T-helper 1 cell treated with Interleukin-12 subunit alpha and Interleukin-12 subunit beta and Interleukin-4 antibody, amounts not matched to agents 30 ng/mL and 1 ng/mL, for 36 hours (primary cell): ENCODE measurements around the gene SHF. TPM values are rescaled to one million over a fixed set of nuclear protein-coding genes. Genes with fewer than 3 reads are reported as not detected.
"Not testable (repeated sequence)": the region's sequence is repeated elsewhere in the genome, so short reads cannot be mapped to it uniquely, and the experiment has no call there.

ENCODE experiments used
- intact Hi-C: fragments of 100-400 bp; cut with micrococcal nuclease; formaldehyde crosslinking; loops from one replicate; pipeline ENCODE4 v1.15.1; 2024
- total RNA-seq: library from RNA; stranded (reverse); gene quantifications from 2 replicates; pipeline ENCODE4 v1.2.3, GENCODE V29; 2022

The SHF gene, protein sequence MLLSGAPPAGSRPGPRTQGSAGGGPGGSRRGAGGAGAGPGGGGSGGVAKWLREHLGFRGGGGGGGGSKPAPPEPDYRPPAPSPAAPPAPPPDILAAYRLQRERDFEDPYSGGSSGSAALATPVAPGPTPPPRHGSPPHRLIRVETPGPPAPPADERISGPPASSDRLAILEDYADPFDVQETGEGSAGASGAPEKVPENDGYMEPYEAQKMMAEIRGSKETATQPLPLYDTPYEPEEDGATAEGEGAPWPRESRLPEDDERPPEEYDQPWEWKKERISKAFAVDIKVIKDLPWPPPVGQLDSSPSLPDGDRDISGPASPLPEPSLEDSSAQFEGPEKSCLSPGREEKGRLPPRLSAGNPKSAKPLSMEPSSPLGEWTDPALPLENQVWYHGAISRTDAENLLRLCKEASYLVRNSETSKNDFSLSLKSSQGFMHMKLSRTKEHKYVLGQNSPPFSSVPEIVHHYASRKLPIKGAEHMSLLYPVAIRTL
- total RNA-seq: 2.2 and 2.8 TPM in 2 replicates

DNA sequence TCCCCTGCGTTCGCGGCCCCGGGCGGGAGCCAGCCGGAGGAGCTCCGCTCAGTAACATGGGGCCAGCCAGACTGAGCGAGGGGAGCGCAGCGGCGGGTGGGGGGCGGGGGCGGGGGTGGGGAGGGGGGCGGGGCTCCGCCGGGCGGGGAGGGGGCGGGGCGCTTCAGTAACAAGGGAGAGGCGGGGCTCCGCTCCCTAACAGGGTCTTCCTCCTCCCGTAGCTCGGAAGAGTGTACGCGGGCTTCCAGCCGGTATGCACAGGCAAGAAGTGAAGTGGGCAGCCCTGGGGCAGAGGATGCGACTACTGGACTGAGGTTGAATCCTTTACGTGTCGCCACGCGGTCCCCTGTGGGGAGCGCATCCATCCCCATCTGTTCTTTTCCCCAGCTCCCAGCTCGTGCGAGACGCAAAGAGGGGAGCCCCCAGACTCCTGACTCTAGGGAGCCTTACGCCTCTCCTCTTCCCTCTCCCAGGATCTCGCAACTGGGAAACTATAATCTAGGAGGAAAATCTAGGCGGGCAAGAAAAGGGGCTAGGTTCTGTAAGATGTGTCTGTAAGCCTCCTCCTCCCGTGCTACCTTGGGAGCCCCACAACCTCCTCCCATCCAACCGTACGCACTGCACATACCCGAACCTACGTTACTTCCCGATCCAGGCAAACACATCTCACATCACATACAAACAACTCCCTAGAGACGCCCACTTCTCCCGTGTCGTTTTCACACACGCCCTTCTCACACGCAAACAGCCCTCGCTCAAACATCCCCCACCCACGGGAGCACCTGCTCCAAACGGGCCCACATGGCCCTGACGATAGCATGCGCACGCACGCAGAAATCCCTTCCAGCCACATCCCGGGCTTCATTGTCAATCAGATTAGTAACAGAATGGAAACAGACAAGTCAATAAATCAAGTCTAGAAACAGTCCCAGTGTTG lies at the start of gene SHF:
Gene SHF (minus strand): TSS at position 73 of the 937 bp plus-strand sequence. CDS start 15 bp downstream, at position 58.
- intact Hi-C loops: loop anchor here (1.0 kb wide), 2 partner anchors 10 to 21 kb away; no protein-coding TSS in a partner anchor

DNA sequence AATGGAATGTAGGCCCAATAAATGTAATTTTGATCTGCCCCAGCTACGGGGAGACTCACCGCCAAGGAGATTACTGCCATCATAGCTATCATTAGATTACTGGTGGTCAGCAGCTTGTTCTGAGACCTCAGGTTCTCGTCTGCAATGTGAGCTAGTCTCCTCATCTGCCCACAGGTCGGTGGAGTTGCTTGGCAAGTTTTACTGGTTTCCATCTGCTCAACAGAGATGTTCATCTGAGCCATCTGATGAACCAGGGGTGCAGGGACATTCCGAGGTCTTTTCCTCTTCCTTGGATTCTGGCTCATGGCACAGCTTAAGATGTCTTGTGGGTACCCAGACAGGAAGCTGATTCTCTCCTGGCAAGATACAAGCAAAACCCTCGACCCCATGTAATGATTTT lies 49.0 kb upstream of the SHF start:
- intact Hi-C loops: not testable (repeated sequence)

DNA sequence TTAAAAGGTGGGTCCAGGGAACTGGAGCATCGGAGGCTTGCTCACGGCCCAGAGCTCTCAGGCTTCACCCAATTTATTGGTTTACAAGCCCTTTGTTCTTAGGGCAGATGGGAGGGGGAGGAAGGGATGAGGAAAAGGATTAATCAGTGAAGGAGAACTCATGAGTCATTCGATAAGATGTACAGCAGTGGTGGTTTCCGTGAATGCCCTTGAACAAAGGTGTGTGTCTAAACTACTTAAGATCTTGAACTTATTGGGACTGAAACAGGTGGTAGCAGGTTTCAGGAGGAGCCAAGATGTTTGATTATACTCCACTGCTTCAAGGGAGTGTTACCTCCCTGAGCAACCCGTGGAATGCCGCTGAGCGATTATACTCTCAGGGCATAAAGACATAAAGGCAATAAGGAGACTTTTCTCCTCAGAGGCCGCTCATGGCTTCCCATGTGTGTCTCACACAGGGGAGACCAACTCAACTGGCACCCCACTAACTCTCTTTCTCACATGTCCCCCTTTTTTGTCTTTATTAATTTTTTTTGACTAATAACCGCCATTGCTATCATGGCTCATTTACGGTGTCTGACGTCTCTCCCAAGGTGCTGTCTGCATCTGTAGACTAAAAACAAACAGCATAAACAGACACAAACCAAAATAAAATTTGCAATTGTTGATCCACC lies 46.9 kb upstream of the SHF start:
- intact Hi-C loops: no loop called here

DNA sequence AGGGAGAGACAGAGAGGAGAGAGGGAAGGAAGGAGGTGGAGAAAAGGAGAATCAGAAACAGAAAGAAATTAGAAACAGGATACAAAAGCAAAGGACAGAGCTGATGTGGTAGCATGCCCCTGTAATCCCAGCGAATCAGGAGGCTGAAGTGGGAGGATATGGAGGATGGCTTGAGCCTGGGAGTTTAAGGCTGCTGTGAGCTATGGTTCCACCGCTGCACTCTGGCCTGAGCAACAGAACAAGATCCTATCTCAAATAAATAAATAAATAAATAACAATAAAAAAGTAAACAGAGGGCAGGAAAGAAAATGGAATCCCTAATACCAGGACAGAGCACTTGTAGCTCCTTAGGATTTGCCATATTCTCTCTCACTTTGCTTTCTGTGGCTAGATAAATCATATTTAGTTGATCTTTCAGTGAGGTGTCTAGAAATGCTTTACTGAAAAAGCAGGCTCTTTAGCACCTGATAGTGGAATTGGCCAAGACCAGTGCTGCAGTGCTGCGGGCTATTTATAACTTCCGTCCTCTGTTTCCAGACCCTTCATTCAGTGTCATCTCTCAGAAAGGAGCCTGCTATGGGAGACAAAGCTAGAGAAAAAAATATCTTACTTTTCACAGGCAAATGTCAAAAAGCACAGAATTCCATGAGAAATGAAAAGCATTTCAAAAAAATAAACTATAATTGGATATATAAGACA lies 44.2 kb upstream of the SHF start:
- intact Hi-C loops: no loop called here

DNA sequence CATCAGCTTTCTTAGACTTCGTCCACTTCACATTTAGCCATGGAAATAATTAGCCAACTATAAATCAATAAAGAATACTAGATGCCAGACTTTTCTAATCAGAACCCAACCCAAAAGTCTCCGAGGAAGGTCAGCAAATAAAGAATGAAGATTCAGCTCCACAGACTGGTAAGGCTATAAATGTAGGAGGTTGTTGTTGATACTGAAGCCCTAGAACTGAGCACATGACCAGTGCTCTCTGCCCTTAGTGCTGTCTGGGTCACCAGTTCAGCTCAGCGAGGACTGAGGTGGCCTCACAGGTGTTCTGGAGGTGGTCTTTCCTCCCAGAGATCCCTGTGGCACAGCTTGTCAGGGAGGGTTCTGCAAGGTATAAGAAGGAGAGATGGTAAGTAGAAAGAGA lies 43.4 kb upstream of the SHF start:
- intact Hi-C loops: no loop called here

DNA sequence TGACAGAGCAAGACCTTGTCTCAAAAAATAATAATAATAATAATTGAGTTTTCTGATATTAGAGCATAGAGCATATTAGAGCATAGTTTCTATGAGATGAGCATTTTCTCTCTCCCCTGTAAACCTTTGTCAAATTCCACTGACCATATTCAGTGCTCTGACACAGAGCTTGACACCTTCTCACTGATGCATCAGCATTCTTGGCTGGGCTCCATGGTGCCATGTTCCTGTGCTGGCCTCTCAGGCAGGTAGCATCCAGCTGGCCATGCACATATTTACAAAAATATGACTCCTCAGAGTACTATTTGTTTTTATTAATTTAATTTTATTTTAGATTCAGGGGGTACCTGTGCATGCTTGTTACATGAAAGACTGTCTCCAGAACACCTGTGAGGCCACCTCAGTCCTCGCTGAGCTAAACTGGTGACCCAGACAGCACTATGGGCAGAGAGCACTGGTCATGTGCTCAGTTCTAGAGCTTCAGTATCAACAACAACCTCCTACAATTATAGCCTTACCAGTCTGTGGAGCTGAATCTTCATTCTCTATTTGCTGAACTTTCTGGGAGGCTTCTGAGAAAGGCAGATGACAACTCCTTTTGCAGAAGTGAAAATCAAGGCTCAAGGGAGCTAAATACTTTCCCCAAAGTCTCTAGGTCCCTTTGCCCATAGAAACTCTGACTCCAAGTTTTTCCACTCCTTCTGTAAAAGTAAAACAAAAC lies 42.6 kb upstream of the SHF start:
- intact Hi-C loops: no loop called here

DNA sequence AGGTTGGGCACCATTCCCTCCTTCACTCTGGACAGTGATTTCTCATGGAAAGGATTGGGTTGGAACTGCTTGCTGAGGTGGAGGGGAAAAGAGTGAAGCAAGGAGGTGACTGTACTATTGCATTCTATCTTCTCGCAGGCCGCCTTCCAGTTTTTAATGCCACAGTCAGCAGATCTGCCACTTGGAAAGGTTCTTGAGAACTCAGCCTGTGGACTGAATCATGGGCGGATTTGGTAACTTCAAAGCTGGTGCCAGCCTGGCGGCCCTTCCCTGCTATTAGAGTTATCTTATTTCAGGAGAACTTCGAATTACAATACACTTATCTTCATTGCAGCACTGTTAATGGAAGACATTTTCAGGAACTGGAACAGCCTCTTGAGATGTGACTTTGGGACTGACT lies 41.2 kb upstream of the SHF start:
- intact Hi-C loops: no loop called here

DNA sequence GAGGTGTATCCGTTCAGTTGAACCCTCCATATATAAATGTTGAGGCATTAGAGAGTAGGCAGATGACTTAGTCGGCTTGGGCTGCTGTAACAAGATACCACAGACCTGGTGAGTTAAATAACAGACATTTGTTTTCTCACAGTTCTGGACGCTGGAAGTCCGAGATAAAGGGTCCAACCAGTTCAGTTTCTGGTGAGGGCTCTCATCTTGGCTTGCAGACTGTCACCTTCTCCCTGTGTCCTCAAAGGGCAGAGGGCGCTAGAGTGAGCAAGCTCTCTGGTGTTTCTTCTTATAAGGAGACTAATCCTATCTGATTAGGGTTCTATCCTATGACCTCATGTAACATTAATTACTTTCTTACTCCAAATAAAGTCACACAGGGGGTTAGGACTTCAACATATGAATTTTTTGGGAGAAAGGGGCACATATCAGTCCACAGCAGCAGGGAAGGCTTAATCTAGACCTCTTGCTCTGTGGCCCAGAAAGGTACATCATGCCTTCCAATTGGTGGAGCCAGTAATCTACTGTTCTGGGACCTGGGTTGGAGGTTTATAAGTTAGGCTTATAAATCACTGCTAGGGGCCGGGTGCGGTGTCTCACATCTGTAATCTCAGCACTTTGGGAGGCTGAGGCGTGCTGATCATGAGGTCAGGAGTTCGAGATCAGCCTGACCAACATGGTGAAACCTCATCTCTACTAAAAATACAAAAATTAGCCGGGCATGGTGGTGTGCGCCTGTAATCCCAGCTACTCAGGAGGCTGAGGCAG lies 37.9 kb upstream of the SHF start:
- intact Hi-C loops: no loop called here

DNA sequence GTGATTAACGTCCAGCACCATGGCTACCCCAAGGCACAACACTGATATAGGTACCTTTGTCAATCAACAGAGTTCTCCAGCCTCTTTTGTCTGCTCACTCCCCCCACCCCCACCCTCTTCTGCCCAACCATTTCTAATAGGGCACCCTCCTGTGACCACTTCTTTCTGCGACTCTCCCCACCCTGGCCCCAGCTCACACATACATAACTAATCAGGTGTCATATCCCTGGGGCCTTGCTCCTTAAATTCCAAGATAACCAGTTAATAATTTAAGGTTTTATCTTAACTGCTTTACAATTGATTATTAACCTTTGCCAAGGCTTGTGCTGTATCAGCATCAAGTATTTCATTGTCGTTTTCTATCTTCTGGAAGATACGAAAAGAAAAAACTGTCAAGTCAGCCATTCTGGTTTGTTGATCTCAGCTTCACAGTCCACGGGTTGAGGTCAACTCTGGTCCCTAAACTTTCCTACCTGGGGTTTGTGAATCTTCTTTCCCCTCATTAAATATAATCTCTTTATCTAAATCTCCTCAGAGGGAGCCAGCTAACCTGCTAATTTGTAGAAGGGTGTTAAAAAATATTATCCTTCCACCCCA lies 37.0 kb upstream of the SHF start:
- intact Hi-C loops: no loop called here

DNA sequence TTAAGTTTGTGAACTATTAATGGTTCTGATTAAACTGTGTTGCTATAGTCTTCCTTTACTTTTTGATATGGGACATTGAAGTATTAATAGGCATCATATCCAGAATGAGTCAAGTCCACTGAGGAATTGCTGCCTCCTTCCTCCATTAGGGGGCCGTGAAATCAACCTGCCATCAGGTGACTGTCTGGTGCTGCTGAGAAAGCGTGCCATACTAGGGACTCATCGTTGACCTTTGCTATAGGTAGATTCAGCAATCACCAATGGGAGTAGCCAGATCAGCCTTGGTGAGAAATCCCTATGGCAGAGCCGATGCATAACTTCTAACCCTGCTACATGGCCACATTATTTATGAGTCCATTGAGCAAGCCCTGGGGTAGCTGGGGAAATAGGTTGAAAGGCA lies 34.2 kb upstream of the SHF start:
- intact Hi-C loops: no loop called here

DNA sequence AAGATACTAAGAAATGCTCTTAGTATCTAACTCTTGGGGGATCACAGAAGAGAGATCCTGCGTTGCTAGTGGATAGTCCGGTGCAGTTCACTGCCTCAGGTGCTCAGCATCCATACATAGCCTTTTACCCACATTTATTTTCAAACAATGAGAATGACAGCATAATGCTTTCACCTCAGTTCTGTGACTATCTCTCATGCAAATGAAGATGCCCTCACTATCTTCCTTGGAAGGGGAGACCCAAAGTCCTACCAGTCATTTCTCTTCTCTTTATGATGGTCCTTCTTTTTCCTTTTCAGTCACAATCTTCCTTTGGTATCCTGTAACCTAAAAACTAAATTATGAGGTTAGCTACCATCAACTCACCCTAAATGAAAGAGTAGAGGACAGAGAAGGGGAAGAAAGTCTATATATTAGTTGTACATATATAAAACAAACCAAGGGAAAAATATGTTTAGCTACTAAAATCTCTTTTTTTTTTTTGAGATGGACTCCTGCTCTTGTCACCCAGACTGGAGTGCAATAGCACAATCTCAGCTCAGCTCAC lies 33.4 kb upstream of the SHF start:
- intact Hi-C loops: no loop called here

DNA sequence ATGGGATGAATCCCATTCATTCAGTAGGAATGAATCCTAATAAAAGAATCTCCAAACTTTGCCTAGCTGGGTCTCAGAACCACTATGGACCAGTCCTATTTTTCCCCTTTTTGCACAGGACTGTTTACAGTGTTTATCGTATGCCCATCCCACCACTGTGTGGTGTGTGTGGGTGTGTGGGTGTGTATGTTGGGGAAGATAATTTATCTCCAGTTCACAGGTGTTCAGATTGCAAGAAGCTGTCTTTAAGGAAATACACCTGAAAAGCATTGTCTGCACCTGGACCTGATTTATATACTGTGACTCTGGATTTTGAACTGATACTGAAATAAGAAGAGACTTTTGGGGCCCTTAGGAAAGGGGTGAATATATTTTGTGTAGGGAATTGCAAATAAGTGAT lies 24.7 kb upstream of the SHF start:
- intact Hi-C loops: no loop called here

DNA sequence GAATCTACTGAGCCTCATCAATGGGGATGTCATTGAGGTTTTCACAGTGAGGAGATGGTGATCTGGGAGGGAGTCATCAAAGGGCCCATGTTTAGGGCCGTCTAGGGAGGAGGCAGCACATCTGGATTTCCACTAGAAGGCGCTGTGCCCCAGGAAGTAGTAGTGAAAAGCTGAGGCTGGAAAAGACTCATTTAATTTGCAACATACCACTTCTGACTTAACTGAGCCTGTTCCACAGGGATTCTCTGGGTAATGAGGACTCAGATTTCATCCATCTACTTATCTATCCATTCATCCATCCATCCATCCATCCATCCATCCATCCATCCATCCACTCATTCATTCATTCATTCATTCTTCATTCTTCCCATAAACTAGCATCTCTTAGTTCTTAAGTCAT lies 17.4 kb upstream of the SHF start:
- intact Hi-C loops: loop anchor here (1.0 kb wide), 2 partner anchors 74 to 194 kb away; no protein-coding TSS in a partner anchor

DNA sequence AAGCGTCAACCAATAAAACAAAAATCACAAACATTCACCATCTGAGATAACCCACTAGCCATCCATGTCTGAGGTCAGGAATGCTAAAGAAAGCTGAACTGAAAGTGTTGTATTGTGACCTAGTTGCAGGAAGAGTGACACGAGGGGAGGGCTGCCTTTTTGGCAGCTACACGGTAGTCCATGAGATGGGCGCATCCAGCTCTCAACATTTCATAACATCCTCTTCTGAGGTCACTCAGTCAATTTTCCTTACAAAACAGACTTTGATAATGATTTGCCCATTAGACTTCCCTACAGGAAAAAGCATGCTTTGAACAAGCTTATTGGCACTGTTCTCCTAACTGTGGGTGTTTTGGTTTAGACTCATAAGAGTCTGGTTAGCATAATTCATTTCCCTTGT lies 15.4 kb upstream of the SHF start:
- intact Hi-C loops: no loop called here

DNA sequence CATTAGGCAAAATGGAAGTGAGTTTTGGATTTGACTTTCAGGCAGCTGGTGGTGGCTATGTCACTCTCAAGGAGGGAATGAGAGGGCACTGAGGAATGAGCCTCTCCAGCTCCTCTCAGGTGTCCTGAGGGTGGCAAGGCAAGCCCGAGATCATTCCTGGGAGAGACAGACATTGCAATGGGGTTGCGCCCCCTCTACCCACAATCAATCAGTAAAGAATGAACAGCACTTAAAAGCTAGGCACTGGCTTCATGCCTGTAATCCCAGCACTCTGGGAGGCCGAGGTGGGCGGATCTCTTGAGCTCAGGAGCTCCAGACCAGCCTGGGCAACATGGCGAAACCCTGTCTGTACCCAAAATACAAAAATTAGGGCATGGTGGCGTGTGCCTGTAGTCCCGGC lies 14.1 kb upstream of the SHF start:
- intact Hi-C loops: no loop called here

DNA sequence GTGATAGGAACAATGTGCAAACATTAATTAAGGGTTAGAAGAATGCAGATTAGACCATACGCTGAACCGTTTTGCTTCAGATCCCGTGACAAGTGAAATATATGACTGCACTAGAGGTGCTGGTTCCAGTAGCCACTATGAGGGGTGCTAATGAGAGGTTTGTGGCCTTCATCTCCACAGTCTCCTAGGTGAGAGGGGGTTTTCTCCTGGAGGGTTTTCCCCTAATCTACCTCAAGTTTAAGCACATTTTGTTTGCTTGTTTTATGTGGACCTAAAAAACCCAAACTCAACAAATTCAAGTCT lies 13.7 kb upstream of the SHF start:
- intact Hi-C loops: no loop called here

DNA sequence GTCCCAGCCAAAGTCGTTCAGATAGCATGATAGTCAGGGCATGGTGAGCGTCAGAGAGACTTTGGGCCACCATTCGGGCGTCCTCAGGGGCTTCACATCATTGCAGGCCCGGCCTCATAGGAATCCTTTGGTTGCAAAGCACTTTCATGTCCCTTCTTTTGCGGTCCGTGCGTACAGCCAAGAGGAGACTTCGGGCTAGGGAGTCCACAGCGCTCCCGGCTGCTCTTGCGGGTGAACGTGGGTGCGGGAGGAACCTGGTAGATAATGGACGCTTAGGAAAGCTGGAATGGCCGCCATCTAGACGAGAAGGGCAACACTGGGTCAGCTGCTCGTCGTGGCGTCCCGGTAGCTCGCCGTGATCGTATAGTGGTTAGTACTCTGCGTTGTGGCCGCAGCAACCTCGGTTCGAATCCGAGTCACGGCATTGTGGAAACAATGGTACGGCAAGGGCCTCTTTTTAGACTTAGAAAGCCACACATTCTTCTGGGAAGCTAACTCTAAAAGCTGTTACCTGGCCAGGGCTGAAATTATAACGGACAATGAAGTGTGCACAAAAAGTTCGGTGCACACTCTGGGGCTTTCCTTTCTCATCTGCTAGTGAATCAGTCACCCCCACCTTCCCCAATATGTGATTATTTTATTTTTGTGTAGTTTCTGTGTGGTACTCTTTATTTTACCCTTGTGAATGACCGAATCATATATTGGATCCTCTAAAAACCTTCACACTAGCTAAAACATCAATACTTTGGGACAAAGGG lies 13.2 kb upstream of the SHF start:
- intact Hi-C loops: loop anchor here (1.0 kb wide), 8 partner anchors 78 to 913 kb away; partner anchors contain the start of genes BLOC1S6, CTDSPL2, GOLM2 and SORD
